Measurements from ENCODE around the gene TGFBR2. TPM values are rescaled to one million over a fixed set of nuclear protein-coding genes. Genes with fewer than 3 reads are reported as not detected.
A peak's percentile ranks its signal among the peaks of the same experiment; 100 is the strongest.

TGFBR2 gene
- total RNA-seq, 1 experiment from 2014 or later, result 45.9 TPM

DNA sequence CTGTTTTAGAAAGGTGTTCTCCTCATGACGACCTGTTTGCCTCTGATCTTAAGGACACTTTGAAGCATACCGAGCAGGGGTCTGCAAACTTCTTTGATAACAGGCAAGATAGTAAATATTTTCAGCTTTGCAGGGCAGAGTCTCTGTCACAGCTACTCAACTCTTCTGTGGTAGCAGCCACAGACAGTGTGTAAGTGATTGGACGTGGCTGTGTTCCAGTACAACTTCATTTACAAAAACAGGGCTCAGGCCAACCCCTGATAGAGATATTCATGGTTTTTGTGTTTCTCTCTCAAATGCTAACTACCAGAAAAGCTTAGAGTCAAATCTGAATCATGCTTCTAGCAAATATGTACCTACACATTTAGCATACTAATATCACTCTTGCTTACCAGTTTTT lies 51.5 kb downstream of the TGFBR2 start:
- in situ Hi-C loops (cut with HindIII; ENCODE audit: low pct_unique_long_range_greater_than_20kb, low sequenced_read_pairs), result no loop called here
- CTCF ChIA-PET, result interaction anchor here (0.5 kb wide), 1 partner anchor 419 kb away, joined by 4 read pairs; no protein-coding TSS in a partner anchor
- DNase-seq (ENCODE audit: low read depth, low spot score), result no peak

DNA sequence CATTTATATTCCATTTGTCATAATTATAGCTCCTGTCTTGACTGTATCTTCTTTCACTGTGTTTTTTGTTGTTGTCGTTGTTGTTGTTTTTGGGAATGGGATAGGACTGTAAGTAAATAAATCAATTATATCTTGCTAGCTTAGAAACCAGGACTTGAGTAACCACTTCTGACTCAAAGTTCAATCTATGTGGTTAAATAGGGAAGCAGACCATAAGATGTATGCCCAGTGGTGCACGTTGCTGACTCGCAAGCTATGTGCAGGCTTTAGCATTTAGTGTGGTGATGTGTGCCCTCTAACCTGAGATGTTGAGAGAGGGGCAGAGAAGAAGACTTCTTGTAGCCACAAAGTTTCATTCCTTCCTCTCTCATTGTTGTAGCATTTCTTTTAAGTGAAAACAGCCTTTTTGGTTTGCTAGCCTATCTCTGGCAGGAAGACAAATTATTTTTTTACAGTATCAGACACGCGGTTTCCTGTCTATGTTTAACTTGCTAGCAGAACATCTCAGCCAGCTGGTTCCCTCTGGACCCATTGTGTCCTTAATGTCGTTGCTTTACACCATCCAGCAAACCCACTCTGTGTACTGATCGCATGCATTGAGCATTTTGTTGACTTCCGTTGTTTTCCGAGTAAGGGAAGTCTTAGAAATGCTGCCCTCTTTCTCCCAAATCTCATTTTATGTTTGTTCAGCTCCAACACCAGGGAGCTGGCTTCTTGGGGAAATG lies 52.1 kb downstream of the TGFBR2 start:
- in situ Hi-C loops (cut with HindIII; ENCODE audit: low pct_unique_long_range_greater_than_20kb, low sequenced_read_pairs), result no loop called here
- ChIA-PET CTCF (interaction anchor here (0.5 kb wide), 1 partner anchor 420 kb away, joined by 4 read pairs; no protein-coding TSS in a partner anchor), POLR2A (interaction anchor here (0.6 to 0.7 kb wide), 2 partner anchors 382 to 623 kb away, joined by 3 read pairs; no protein-coding TSS in a partner anchor)
- DNase-seq (ENCODE audit: low read depth, low spot score) (peak; percentile 36), ATAC-seq (peak; percentile 74)
- no peaks in the 10 kb centered on the region for H3K27me3 ChIP-seq (ENCODE audit: control insufficient read depth, insufficient read depth, low read length)
- no peaks in the 10 kb centered on the region for H3K9me3 ChIP-seq (ENCODE audit: control insufficient read depth, insufficient read depth, low read depth, low read length)
- TF ChIP-seq SIN3A (IDR thresholded peaks at IDR 0.05; ENCODE audit: borderline replicate concordance, insufficient read depth, low read depth, low read length), result no peak
- TF ChIP-seq, protein P1, sequence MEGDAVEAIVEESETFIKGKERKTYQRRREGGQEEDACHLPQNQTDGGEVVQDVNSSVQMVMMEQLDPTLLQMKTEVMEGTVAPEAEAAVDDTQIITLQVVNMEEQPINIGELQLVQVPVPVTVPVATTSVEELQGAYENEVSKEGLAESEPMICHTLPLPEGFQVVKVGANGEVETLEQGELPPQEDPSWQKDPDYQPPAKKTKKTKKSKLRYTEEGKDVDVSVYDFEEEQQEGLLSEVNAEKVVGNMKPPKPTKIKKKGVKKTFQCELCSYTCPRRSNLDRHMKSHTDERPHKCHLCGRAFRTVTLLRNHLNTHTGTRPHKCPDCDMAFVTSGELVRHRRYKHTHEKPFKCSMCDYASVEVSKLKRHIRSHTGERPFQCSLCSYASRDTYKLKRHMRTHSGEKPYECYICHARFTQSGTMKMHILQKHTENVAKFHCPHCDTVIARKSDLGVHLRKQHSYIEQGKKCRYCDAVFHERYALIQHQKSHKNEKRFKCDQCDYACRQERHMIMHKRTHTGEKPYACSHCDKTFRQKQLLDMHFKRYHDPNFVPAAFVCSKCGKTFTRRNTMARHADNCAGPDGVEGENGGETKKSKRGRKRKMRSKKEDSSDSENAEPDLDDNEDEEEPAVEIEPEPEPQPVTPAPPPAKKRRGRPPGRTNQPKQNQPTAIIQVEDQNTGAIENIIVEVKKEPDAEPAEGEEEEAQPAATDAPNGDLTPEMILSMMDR (IDR thresholded peaks at IDR 0.05), result 0 out of 2 replicates have a peak, but pooled peaks have one; percentile 5
- H3K4me3 ChIP-seq (ENCODE audit: low read depth in 2 of 2, low read length in 2 of 2), result peak overlapping the region in 1 of 2 experiments; percentile 17; a peak in 2 of 4 replicates
- no peaks in the 10 kb centered on the region; the same call in none of the 2 replicates for H3K36me3 ChIP-seq (ENCODE audit: control insufficient read depth, insufficient read depth, low read length)
- BruUV-seq (replicated peaks), result TSS peak; percentile 32
- H3K4me1 ChIP-seq (ENCODE audit: control insufficient read depth, insufficient read depth, low read length), result peaks cover 45% of the 10 kb centered on the region
- intact Hi-C loops (cut with micrococcal nuclease; ENCODE audit: unreplicated experiment), result loop anchor here (1.0 kb wide), 1 partner anchor 9 kb away; no protein-coding TSS in a partner anchor
- peak overlapping the region; percentile 91 for H3K27ac ChIP-seq (ENCODE audit: low read length)

More for the DNA sequence above, 51.5 kb downstream of the TGFBR2 start:
- H3K27ac ChIP-seq (ENCODE audit: low read length), result peak overlapping the region; percentile 91
- no peak; the same call in 1 of the 2 replicates for ATAC-seq
- intact Hi-C loops (cut with micrococcal nuclease; ENCODE audit: unreplicated experiment), result no loop called here
- POLR2A ChIA-PET, result interaction anchor here (0.6 to 0.7 kb wide), 2 partner anchors 382 to 622 kb away, joined by 3 read pairs; no protein-coding TSS in a partner anchor
- H3K4me1 ChIP-seq (ENCODE audit: control insufficient read depth, insufficient read depth, low read length), result peaks cover 45% of the 10 kb centered on the region
- TF ChIP-seq, protein P2, sequence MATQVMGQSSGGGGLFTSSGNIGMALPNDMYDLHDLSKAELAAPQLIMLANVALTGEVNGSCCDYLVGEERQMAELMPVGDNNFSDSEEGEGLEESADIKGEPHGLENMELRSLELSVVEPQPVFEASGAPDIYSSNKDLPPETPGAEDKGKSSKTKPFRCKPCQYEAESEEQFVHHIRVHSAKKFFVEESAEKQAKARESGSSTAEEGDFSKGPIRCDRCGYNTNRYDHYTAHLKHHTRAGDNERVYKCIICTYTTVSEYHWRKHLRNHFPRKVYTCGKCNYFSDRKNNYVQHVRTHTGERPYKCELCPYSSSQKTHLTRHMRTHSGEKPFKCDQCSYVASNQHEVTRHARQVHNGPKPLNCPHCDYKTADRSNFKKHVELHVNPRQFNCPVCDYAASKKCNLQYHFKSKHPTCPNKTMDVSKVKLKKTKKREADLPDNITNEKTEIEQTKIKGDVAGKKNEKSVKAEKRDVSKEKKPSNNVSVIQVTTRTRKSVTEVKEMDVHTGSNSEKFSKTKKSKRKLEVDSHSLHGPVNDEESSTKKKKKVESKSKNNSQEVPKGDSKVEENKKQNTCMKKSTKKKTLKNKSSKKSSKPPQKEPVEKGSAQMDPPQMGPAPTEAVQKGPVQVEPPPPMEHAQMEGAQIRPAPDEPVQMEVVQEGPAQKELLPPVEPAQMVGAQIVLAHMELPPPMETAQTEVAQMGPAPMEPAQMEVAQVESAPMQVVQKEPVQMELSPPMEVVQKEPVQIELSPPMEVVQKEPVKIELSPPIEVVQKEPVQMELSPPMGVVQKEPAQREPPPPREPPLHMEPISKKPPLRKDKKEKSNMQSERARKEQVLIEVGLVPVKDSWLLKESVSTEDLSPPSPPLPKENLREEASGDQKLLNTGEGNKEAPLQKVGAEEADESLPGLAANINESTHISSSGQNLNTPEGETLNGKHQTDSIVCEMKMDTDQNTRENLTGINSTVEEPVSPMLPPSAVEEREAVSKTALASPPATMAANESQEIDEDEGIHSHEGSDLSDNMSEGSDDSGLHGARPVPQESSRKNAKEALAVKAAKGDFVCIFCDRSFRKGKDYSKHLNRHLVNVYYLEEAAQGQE (IDR thresholded peaks at IDR 0.05; ENCODE audit: insufficient read depth in 1 of 2, low read depth in 2 of 2, low read length in 1 of 2), result no peak
- TF ChIP-seq SIN3A (IDR thresholded peaks at IDR 0.05; ENCODE audit: borderline replicate concordance, insufficient read depth, low read depth, low read length), result no peak
- no peak for TF ChIP-seq POLR2AphosphoS5 (IDR thresholded peaks at IDR 0.05; ENCODE audit: low read depth, low read length)
- TF ChIP-seq, protein P1 (IDR thresholded peaks at IDR 0.05), result no peak
- TF ChIP-seq TCF7L2 (IDR thresholded peaks at IDR 0.05; ENCODE audit: low read depth, low read length), result no peak
- no TSS peak for BruUV-seq (replicated peaks)
- H3K27me3 ChIP-seq (ENCODE audit: control insufficient read depth, insufficient read depth, low read length), result no peaks in the 10 kb centered on the region
- no peaks in the 10 kb centered on the region for H3K9me3 ChIP-seq (ENCODE audit: control insufficient read depth, insufficient read depth, low read depth, low read length)
- no peak overlapping the region for H3K4me3 ChIP-seq (ENCODE audit: low read depth in 2 of 2, low read length in 2 of 2)
- H3K36me3 ChIP-seq (ENCODE audit: control insufficient read depth, insufficient read depth, low read length), result no peaks in the 10 kb centered on the region; the same call in none of the 2 replicates

Data from Panc1 (cell line).